ENCODE measurements around the gene STK32B.

DNA sequence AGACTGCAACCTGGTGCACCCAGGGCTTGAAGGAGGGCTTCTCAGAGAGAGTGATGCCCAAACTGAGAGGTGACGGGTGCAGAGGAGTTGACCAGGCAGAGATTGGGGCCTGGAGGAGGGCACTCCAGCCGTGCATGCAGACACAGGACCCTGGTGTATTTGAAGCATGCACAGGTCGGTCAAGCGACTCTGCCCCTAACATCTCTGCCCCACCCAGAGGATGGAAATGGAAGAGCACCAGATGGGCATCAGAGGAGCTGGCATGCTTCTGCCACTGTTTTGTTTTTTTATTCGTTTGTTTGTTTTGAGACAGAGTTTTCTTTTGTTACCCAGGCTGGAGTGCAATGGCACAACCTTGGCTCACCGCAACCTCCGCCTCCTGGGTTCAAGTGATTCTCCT lies 336.2 kb downstream of the STK32B start:
- TF ChIP-seq, protein P1, sequence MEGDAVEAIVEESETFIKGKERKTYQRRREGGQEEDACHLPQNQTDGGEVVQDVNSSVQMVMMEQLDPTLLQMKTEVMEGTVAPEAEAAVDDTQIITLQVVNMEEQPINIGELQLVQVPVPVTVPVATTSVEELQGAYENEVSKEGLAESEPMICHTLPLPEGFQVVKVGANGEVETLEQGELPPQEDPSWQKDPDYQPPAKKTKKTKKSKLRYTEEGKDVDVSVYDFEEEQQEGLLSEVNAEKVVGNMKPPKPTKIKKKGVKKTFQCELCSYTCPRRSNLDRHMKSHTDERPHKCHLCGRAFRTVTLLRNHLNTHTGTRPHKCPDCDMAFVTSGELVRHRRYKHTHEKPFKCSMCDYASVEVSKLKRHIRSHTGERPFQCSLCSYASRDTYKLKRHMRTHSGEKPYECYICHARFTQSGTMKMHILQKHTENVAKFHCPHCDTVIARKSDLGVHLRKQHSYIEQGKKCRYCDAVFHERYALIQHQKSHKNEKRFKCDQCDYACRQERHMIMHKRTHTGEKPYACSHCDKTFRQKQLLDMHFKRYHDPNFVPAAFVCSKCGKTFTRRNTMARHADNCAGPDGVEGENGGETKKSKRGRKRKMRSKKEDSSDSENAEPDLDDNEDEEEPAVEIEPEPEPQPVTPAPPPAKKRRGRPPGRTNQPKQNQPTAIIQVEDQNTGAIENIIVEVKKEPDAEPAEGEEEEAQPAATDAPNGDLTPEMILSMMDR (IDR thresholded peaks at IDR 0.05): no peak
- no peak for TF ChIP-seq POLR2A (IDR thresholded peaks at IDR 0.05)
- no peak for TF ChIP-seq POLR2AphosphoS5 (IDR thresholded peaks at IDR 0.05)
- no peak for TF ChIP-seq EP300 (IDR thresholded peaks at IDR 0.05)

Data from stomach (tissue), 4 donors.